ENCODE results near the gene COL5A3.

The COL5A3 gene

GRCh38 chr19:10011974-10012373, 1.7 kb upstream of the COL5A3 start:
- FAIRE-seq (no peak), DNase-seq (ENCODE audit: low spot score) (no peak)

- DNase-seq (ENCODE audit: low spot score) (no peak), FAIRE-seq (no peak)
Observed at GRCh38 chr19:10010939-10011338, 635 bp upstream of the COL5A3 start.

DNA sequence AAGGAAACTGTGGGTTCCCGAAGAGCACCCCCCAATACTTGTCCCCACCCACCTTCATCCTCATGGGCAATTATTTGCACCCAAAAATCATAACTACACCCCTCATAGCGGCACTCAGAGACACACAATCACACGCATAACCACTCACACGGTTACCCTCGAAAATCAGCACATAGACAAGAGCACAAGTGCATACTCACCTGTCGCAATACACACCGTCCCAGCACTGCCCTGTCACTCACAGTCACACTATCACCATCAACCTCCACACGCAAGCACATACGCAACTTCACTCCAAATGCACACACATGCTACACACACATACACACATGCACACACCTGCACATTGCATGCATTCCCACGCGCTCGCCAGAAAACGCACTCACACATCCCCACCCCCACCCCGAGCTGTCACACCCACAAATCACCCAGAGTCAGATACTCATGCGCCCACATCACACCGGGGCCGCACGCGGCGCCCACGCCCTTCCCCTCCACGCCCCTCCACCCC, 535 bp downstream of the COL5A3 start:
- FAIRE-seq, result no peak
- no peak for DNase-seq (ENCODE audit: low spot score)

DNA sequence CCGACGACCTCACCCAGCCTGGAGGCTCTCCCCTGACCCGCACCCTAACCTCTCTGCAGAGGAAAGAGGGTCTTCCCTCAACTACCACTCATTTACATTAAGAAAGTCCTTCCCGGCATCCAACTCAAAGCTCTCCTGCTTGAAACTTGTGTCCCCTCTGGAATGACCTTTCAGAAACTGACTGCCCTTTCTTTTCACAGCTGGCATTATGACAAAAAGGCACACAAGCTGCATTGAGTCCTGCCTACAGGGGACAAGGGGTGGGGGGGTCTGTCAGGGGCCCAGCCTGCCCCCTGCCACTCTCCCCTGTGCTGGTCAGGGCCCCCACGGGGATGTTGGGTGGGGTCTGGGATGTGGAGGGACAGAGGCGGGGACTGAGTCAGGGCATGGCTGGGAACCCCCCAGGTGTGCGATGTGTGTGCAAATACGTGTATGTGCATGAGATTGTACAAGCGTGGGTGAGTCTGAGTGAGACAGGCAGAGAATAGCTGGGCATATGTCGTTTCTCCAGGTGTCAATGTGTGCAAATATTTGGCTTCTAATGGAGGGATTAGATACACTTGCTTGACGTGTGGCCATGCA, 2.0 kb downstream of the COL5A3 start:
- no peak for FAIRE-seq
- DNase-seq (ENCODE audit: low spot score), result no peak

GRCh38 chr19:10007371-10008183, 2.7 kb downstream of the COL5A3 start:
- FAIRE-seq, result no peak
- DNase-seq (ENCODE audit: low spot score), result no peak

DNA sequence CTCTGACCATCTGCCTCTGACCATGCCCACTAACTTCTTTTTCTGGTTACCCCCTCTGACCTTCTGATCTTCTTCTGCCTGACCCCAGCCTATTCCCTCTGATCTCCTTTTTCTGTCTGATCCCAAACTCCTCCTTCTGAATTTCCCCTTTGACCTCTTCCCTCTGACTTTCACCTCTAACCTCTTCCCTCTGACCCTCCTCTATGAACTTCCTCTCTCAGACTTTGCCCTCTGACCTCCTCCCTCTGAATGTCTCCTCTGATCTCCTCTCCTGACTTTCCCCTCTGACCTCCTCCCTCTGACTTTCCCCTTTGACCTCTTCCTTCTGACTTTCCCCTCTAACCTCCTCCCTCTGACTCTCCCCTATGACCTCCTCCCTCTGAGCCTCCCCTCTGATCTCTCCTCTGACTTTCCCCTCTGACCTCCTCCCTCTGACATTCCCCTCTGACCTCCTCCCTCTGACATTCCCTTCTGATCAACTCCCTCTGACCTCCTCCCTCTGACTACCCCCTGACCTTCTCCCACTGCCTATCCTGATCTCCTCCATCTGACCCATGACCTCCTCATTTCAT, 3.5 kb downstream of the COL5A3 start:
- DNase-seq (ENCODE audit: low spot score), result no peak
- no peak for FAIRE-seq

GRCh38 chr19:10006335-10006708, 4.0 kb downstream of the COL5A3 start:
- DNase-seq (ENCODE audit: low spot score), result no peak
- no peak for FAIRE-seq

GRCh38 chr19:10005632-10006334, 4.5 kb downstream of the COL5A3 start:
- FAIRE-seq (no peak), DNase-seq (ENCODE audit: low spot score) (no peak)

DNA sequence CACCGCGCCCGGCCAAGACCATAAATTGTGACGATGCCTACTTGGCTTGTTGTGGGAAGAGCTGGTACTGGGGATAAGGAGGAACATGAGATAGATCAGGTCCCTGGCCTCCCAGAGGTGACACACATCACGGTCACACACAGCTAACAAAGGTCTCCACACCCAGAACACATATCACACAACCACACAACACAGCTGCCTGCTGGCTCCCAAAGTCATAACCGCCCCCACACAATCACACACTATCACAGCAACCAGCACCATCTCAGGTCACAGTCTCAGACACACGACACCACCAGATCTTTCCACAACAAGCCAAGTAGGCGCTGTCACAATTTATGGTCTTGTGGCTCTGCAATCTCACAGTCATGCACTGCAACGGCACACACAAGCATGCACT, 5.7 kb downstream of the COL5A3 start:
- FAIRE-seq, result no peak
- no peak for DNase-seq (ENCODE audit: low spot score)

DNA sequence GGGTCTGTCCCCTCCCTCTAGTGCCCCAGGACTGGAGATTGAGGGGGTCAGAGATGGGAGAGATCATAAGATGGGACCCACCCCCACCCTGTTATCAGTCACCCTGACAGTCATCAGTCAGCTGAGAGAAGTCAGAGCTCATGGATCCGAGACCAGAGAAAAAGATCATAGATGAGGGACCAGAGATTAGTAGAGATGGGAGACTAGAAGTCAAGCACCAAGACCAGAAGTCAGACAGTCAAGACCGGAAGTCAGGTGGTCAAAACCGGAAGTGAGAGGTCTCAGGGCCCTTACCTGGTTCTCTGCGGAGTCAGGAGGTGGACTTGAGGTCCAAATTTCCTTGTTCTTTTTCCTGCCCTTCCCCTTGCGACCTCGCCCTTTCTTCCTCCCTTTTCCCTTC, 7.0 kb downstream of the COL5A3 start:
- FAIRE-seq (no peak), DNase-seq (ENCODE audit: low spot score) (no peak)

- no peak for DNase-seq (ENCODE audit: low spot score)
Observed at GRCh38 chr19:10001899-10002298, 8.4 kb downstream of the COL5A3 start.

DNA sequence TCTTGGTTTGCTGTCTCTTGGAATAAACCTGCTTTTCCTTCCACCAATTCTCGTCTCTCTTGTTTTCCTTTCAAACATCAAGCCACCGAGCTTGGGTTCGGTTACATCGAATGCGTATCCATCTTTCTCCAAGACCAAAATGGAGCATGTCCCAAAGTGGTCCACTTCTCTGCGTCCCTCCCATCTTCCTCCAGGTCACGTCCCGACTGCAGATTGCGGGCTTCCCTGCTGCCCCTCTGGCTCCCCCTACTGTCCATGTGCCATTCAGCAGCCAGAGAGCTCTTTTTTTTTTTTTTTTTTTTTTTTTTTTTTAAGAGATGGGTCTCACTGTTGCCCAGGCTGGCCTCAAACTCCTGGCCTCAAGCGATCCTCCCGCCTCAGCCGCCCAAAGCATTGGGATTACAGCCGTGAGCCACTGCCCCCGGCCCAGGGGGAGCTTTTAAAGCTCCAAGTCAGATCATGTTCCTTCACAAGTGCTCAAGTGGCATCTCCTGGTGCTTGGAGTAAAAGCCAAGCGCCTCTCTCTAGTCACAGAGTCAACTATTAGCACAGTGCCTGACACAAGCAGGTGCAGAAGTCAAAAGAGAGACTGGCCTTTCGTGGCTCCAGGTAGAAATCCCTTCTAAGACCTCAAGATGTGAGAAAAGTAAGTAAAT, 10.0 kb downstream of the COL5A3 start:
- DNase-seq (ENCODE audit: low spot score), result peak; percentile 18
- FAIRE-seq, result no peak

More at GRCh38 chr19:10001899-10002298, 8.4 kb downstream of the COL5A3 start:
- no peak for FAIRE-seq

GRCh38 chr19:9996541-9996940, 13.8 kb downstream of the COL5A3 start:
- FAIRE-seq (no peak), DNase-seq (ENCODE audit: low spot score) (no peak)

GRCh38 chr19:9995999-9996398, 14.3 kb downstream of the COL5A3 start:
- no peak for DNase-seq (ENCODE audit: low spot score)
- no peak for FAIRE-seq

DNA sequence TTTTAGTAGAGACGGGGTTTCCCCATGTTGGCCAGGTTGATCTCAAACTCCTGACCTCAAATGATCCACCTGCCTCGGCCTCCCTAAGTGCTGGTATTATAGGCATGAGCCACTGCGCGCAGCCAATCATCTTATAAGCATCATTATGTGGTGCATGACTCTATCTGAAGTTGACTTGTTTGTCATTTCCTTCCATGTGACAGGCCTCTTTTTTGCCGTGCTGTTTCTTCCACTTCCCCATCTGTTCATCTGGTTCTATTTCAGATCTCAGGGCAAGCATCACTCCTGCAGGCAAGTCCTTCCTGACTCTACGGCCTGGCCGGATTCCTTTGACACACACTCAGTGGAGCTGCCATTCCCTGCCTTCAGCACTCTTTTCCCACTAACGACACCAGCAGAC, 15.2 kb downstream of the COL5A3 start:
- no peak for DNase-seq (ENCODE audit: low spot score)
- no peak for FAIRE-seq

DNA sequence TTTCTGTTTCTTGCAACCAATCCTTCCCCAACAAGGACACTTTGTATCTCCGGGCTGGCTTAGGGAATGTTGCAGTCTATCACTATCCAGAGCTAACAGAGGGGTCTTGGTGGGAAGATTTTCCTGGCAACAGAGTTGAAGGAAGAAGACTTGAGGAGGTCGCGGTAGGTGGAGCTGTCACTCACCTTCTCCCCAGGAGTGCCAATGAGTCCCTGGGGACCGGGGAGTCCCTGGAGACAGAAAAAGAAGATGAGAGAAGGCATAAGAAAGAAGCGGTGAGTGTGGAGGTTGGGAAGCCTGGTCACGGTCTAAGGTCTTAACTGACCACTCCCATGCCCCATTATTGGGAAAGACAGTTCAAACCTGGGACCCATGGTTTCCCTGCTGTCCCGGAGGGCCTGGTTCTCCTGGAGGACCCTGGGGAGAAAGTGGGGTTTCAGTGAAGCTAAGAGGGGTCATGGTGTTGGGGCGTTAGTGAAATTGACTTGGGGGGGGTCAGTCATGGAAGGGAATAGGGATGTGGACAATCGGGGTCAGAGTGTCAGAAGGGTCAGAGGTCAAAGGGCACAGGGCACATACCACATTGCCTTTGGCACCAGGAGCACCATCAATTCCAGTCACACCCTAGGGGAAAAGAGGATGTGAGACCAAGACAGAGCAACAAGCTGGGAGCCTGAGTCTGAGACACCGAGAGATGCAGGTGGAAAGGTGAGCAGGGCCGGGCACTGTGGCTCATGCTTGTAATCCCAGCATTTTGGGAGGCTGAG, 18.7 kb downstream of the COL5A3 start:
- FAIRE-seq (no peak), DNase-seq (ENCODE audit: low spot score) (no peak)

DNA sequence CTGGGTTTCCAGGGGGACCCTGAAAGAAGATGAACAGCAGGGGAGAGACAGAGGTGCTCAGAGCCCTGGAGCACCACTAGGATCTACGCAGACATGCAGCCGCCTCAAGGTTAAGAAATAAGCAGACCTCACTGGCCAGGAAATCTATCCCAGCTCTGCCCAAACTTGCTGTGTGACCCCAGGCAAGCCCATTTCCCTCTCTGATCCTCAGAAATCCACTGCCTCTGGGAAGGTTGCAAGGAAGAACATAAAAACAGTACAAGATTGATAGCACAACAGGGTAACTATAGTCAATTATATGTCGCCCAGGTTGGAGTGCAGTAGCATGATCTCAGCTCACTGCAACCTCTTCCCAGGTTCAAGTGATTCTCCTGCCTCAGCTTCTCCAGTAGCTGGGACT, 20.8 kb downstream of the COL5A3 start:
- no peak for FAIRE-seq

GRCh38 chr19:9986787-9987281, 23.5 kb downstream of the COL5A3 start:
- no peak for DNase-seq (ENCODE audit: low spot score)
- FAIRE-seq, result no peak

More for the DNA sequence above, 20.8 kb downstream of the COL5A3 start:
- no peak for DNase-seq (ENCODE audit: low spot score)

- FAIRE-seq (no peak), DNase-seq (ENCODE audit: low spot score) (no peak)
Observed at GRCh38 chr19:9981406-9982260, 28.7 kb downstream of the COL5A3 start.

- FAIRE-seq (no peak), DNase-seq (ENCODE audit: low spot score) (no peak)
Observed at GRCh38 chr19:9972103-9972502, 38.2 kb downstream of the COL5A3 start.

All from RCC 7860 (cell line).